IMR-90 (cell line): ENCODE measurements around the gene NCKAP5. TPM values are rescaled to one million over a fixed set of nuclear protein-coding genes. Genes with fewer than 3 reads are reported as not detected.

Source experiments
- ATAC-seq: fragments of 200-7000 bp; cut with Tn5 transposase; 2 replicates; pipeline ENCODE4 v1.9.1; 2020; ENCODE audit warnings: low read depth, mild to moderate bottlenecking, moderate library complexity
- BruUV-seq: library from RNA; stranded (reverse); fragments of 400-500 nt; replicated peaks from 2 replicates; lab custom pipeline; 2021; lab: Mats Ljungman, UMichigan
- CTCF ChIA-PET: fragments of 300-600 bp; formaldehyde crosslinking; extraction: SDS; loops from one replicate; lab custom pipeline; 2021; ENCODE audit warnings: antibody characterized with exemption; lab: Yijun Ruan, JAX
- POLR2A ChIA-PET: fragments of 300-600 bp; sonication (Branson Sonifier 250); formaldehyde crosslinking; loops from one replicate; lab custom pipeline; 2022; ENCODE audit warnings: antibody characterized with exemption; ENCODE audit not compliant: unreplicated experiment; lab: Charles Lee
- DNase-seq: peaks from one replicate; pipeline ENCODE4 v3.0.0; 2013
- H2AFZ ChIP-seq: replicated peaks from 2 replicates; pipeline ENCODE3; 2013; ENCODE audit warnings: low read length, mild to moderate bottlenecking; ENCODE audit not compliant: poor library complexity
- H2AK5ac ChIP-seq: 2 replicates; pipeline ENCODE4 v1.6.1; 2013; ENCODE audit warnings: low read depth, low read length, inconsistent platforms
- H2AK9ac ChIP-seq: replicated peaks from 2 replicates; pipeline ENCODE3; 2013; ENCODE audit warnings: mild to moderate bottlenecking, low read depth, low read length, moderate library complexity; ENCODE audit not compliant: poor library complexity
- H2BK120ac ChIP-seq: 2 replicates; pipeline ENCODE4 v1.6.1; 2013; ENCODE audit warnings: low read depth, low read length, inconsistent platforms
- H2BK15ac ChIP-seq: 3 replicates; pipeline ENCODE4 v1.6.1; 2013; ENCODE audit warnings: low read depth, low read length, inconsistent platforms
- H2BK20ac ChIP-seq: 2 replicates; pipeline ENCODE4 v1.6.1; 2013; ENCODE audit warnings: low read depth, mild to moderate bottlenecking, inconsistent platforms, low read length, moderate library complexity
- H2BK5ac ChIP-seq: 2 replicates; pipeline ENCODE4 v1.6.1; 2013; ENCODE audit warnings: mild to moderate bottlenecking, low read depth, low read length, inconsistent platforms; ENCODE audit not compliant: poor library complexity, severe bottlenecking
- H3K14ac ChIP-seq: replicated peaks from 2 replicates; pipeline ENCODE4 v1.6.1; 2013; ENCODE audit warnings: low read depth, low read length, inconsistent platforms
- H3K18ac ChIP-seq: 2 replicates; pipeline ENCODE4 v1.6.1; 2013; ENCODE audit warnings: low read depth, low read length, control low read depth
- H3K23ac ChIP-seq: 2 replicates; pipeline ENCODE4 v1.6.1; 2013; ENCODE audit warnings: low read depth, low read length, inconsistent platforms
- H3K27ac ChIP-seq: 2 replicates; pipeline ENCODE4 v1.5.1; 2013; ENCODE audit warnings: mild to moderate bottlenecking, control low read depth, low read length; ENCODE audit not compliant: insufficient read depth
- H3K27me3 ChIP-seq: 2 replicates; pipeline ENCODE4 v1.6.1; 2013; ENCODE audit warnings: low read length; ENCODE audit not compliant: control insufficient read depth, insufficient read depth
- H3K36me3 ChIP-seq: 2 replicates; pipeline ENCODE4 v1.6.1; 2013; ENCODE audit warnings: low read length, mixed read lengths; ENCODE audit not compliant: control insufficient read depth, insufficient read depth
- H3K4ac ChIP-seq: 2 replicates; pipeline ENCODE4 v1.6.1; 2013; ENCODE audit warnings: low read depth, low read length, inconsistent platforms
- H3K4me1 ChIP-seq: 2 replicates; pipeline ENCODE4 v1.6.1; 2013; ENCODE audit warnings: low read length, mixed read lengths; ENCODE audit not compliant: control insufficient read depth, insufficient read depth
- H3K4me2 ChIP-seq: 2 replicates; pipeline ENCODE4 v1.6.1; 2013; ENCODE audit warnings: low read depth, mild to moderate bottlenecking, control low read depth, low read length, moderate library complexity
- H3K4me3 ChIP-seq: 2 replicates; pipeline ENCODE4 v1.5.1; 2013; ENCODE audit warnings: low read depth, mild to moderate bottlenecking, control low read depth, low read length, moderate library complexity; ENCODE audit not compliant: insufficient read depth
- H3K56ac ChIP-seq: 2 replicates; pipeline ENCODE4 v1.6.1; 2013; ENCODE audit warnings: low read length, inconsistent platforms; ENCODE audit not compliant: insufficient read depth; ENCODE audit errors: extremely low read depth
- H3K79me1 ChIP-seq, 2 experiments: 2 replicates each; pipeline ENCODE4 v1.6.1; 2013; ENCODE audit warnings: low read length in 2 of 2, inconsistent platforms in 1 of 2, low read depth in 1 of 2
- H3K9ac ChIP-seq: 2 replicates; pipeline ENCODE4 v1.6.1; 2013; ENCODE audit warnings: low read depth, low read length, control low read depth
- H3K9me1 ChIP-seq: 2 replicates; pipeline ENCODE4 v1.6.1; 2013; ENCODE audit warnings: low read length, inconsistent platforms; ENCODE audit not compliant: insufficient read depth
- H3K9me3 ChIP-seq: 2 replicates; pipeline ENCODE4 v1.6.1; 2013; ENCODE audit warnings: low read length; ENCODE audit not compliant: control insufficient read depth, insufficient read depth
- H4K20me1 ChIP-seq: 2 replicates; pipeline ENCODE4 v1.6.1; 2013; ENCODE audit warnings: low read length, inconsistent platforms; ENCODE audit not compliant: insufficient read depth
- H4K5ac ChIP-seq: 2 replicates; pipeline ENCODE4 v1.6.1; 2013; ENCODE audit warnings: mild to moderate bottlenecking, low read depth, low read length, control low read depth
- H4K8ac ChIP-seq, 2 experiments: 2 replicates each; pipeline ENCODE4 v1.6.1; 2013; ENCODE audit warnings: low read depth in 2 of 2, low read length in 2 of 2, control low read depth in 1 of 2, inconsistent platforms in 1 of 2
- H4K91ac ChIP-seq: 2 replicates; pipeline ENCODE4 v1.6.1; 2013; ENCODE audit warnings: low read depth, low read length, inconsistent platforms; ENCODE audit not compliant: insufficient read depth
- CEBPB ChIP-seq: IDR thresholded peaks from 2 replicates; pipeline ENCODE4 v1.6.1; 2012; ENCODE audit warnings: low read depth, low read length, improper control_type of control experiment
- MXI1 ChIP-seq: IDR thresholded peaks from 2 replicates; pipeline ENCODE4 v1.6.1; 2012; ENCODE audit warnings: low read depth, mild to moderate bottlenecking, low read length, moderate library complexity, borderline replicate concordance
- WGBS, 2 experiments: methylation state at CpG; one replicate each; pipeline versions ENCODE4 v1.1.5 to v1.1.7; 2013; ENCODE audit warnings: missing lambda C conversion rate in 2 of 2; ENCODE audit not compliant: insufficient read length in 1 of 2; ENCODE audit errors: extremely low coverage in 2 of 2; 5-methylcytosine and 5-hydroxymethylcytosine counted together
- dilution Hi-C: fragments of 300-500 bp; cut with HindIII; formaldehyde crosslinking; loops from one replicate; pipeline ENCODE4 v1.14.3; 2018; ENCODE audit warnings: low sequenced_read_pairs; ENCODE audit not compliant: unreplicated experiment
- in situ Hi-C: fragments of 300-500 bp; cut with MboI; formaldehyde crosslinking; loops from 3 replicates; pipeline ENCODE4 v1.14.3; 2019; ENCODE audit warnings: low sequenced_read_pairs, inconsistent platforms, mixed read lengths
- intact Hi-C: fragments of 100-400 bp; cut with micrococcal nuclease; formaldehyde crosslinking; loops from 2 replicates; pipeline ENCODE4 v1.10.0; 2022
- polyA plus RNA-seq, 3 experiments: library from polyadenylated mRNA; depleted of rRNA; stranded (reverse); fragments of >200 nt; gene quantifications; 2 replicates each; pipeline ENCODE4 v1.2.3, GENCODE V29; 2012; ENCODE audit warnings: low replicate concordance in 1 of 3
- total RNA-seq: library from RNA; depleted of rRNA; stranded (reverse); fragments of >200 nt; gene quantifications from 2 replicates; pipeline ENCODE4 v1.2.3, GENCODE V29; 2012
- TF ChIP-seq, protein P1 (sequence below): fragments of 150-350 bp; IDR thresholded peaks from 2 replicates; pipeline ENCODE4 v1.6.1; 2016; ENCODE audit warnings: low read depth, mild to moderate bottlenecking, low read length, moderate library complexity, borderline replicate concordance

The NCKAP5 gene
- total and polyA plus RNA-seq, 2 of the 4 experiments (the other 2 are of a cell fraction): 2.7 to 3.9 TPM

DNA sequence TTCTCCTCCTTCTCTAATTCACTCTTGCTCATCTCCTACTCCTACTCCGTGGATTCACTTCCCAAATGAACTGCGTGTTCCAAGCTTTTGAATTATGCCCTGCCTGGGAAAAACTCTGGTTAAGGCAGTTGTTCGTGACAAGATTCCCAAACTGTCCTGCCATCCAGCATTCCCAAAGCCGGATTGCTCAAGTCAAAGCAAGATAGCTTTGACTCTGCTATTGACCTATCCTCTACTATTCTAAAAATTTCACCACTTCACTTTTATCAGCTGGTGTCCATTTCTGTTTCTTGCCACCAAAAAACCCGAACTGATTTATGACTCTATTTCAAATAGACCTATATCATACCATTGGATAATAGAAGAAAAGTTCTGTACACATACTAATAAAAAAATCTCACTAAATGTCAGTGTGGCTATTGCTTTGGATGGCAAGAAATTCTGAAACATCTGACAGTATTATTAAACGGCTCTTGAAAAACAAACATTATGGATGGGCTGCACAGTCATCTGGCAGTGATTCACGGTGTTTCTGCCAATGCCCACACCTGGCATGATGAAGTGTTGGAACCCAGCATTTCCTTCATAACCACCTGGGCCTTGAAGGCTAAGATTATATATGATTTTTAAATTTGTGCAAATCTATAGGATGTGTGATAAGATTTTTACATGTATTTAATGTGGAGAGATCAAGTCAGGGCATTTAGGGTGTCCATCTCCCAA lies 87.4 kb downstream of the NCKAP5 start:
- H2AK9ac ChIP-seq: no peak overlapping the region
- H3K4ac ChIP-seq: no peak overlapping the region
- H3K9me3 ChIP-seq: no peaks in the 10 kb centered on the region
- H3K4me1 ChIP-seq: no peaks in the 10 kb centered on the region
- no peak overlapping the region for H3K27ac ChIP-seq
- H4K8ac ChIP-seq: no peak overlapping the region
- H4K20me1 ChIP-seq: no peaks in the 10 kb centered on the region
- CTCF ChIA-PET: no interaction called here
- dilution Hi-C loops: no loop called here
- H3K9ac ChIP-seq: no peak overlapping the region
- H3K14ac ChIP-seq: no peak overlapping the region
- in situ Hi-C loops: no loop called here
- peak overlapping the region; percentile 52; the same call in 1 of the 3 replicates for H2BK15ac ChIP-seq
- no TSS peak for BruUV-seq
- intact Hi-C loops: no loop called here
- no peak overlapping the region for H2AK5ac ChIP-seq
- no peak for DNase-seq
- no peak for ATAC-seq
- 0 out of 4 replicates have a peak, but pooled peaks cover 0 to 5% of the 10 kb centered on the region in 2 experiments for H3K79me1 ChIP-seq
- no peak overlapping the region for H3K56ac ChIP-seq
- H3K4me3 ChIP-seq: no peak overlapping the region
- H2BK5ac ChIP-seq: no peak overlapping the region
- no peak for TF ChIP-seq CEBPB
- no peak for TF ChIP-seq MXI1
- TF ChIP-seq, protein P1, sequence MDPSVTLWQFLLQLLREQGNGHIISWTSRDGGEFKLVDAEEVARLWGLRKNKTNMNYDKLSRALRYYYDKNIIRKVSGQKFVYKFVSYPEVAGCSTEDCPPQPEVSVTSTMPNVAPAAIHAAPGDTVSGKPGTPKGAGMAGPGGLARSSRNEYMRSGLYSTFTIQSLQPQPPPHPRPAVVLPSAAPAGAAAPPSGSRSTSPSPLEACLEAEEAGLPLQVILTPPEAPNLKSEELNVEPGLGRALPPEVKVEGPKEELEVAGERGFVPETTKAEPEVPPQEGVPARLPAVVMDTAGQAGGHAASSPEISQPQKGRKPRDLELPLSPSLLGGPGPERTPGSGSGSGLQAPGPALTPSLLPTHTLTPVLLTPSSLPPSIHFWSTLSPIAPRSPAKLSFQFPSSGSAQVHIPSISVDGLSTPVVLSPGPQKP: no peak
- H3K23ac ChIP-seq: no peak overlapping the region
- no peak overlapping the region for H2AFZ ChIP-seq
- no peak overlapping the region for H2BK20ac ChIP-seq
- H3K4me2 ChIP-seq: no peak overlapping the region
- peak overlapping the region; percentile 10; the same call in 1 of the 2 replicates for H2BK120ac ChIP-seq
- H3K9me1 ChIP-seq: peaks cover 7% of the 10 kb centered on the region; the same call in 1 of the 2 replicates
- no peak overlapping the region for H4K91ac ChIP-seq
- WGBS, 2 experiments: 96% methylated on average over 3 of the region's 7 CpGs; no CpG with 5 or more reads in 1 of the 2 experiments
- no peak overlapping the region for H3K18ac ChIP-seq
- no peaks in the 10 kb centered on the region for H3K27me3 ChIP-seq
- H4K5ac ChIP-seq: no peak overlapping the region
- POLR2A ChIA-PET: no interaction called here
- H3K36me3 ChIP-seq: no peaks in the 10 kb centered on the region
